ENCODE data around the gene ABLIM3.

ABLIM3 gene

DNA sequence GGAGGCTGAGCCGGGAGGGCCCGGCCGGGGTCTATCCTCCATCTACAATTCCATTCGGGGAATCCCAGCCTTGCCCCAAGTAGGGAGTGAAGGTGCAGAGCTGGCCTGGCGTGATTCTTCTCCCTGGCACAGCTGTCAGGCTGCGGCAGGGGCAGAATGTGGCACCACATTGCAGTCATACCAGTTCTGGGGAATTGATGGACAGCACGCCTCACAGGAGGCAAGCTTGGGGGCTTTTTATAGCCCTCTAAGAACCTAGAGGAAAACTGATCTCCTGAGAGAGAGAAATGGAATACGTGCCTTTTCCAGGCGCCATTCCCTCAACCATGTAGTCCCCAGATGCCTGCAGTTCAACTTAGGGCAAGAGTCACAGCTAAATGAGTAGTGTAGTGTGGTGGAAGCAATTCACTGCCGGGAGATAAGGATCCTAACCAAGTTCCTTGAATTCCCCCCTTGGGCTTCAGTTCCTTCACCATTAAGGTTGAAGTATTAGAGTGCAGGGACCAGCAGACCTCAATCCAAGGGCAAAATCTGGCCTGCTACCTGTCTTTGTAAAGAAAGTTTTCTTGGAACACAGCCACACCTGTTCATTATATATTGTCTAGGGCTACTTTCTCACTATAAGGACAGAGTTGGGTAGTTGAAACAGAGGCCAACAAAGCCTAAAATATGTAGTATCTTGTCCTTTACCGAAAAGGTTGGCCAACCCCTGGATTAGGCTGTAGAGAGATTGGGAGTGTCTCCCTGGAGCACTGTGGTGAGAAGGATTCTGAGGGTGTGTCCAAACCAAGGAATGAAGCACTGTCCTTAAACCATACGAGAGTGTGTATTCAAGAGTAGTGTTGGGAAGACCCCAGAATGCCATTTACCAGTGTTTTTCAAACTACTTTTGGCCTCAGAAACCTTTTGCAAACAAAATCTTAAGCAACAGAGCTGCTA, 141.0 kb downstream of the ABLIM3 start:
- no peak for DNase-seq (ENCODE audit: low read depth)

GRCh38 chr5:149282966-149283332, 141.7 kb downstream of the ABLIM3 start:
- no peak for DNase-seq (ENCODE audit: low read depth)

- no peak for DNase-seq (ENCODE audit: low read depth)
Measured at GRCh38 chr5:149283626-149284480, 142.6 kb downstream of the ABLIM3 start.

- peak; percentile 70 for DNase-seq (ENCODE audit: low read depth)
Measured at GRCh38 chr5:149284501-149284900, 143.2 kb downstream of the ABLIM3 start.

GRCh38 chr5:149285153-149285552, 143.9 kb downstream of the ABLIM3 start:
- DNase-seq (ENCODE audit: low read depth), result no peak

- DNase-seq (ENCODE audit: low read depth), result no peak
Measured at GRCh38 chr5:149288436-149288835, 147.1 kb downstream of the ABLIM3 start.

GRCh38 chr5:149289301-149289700, 148.0 kb downstream of the ABLIM3 start:
- DNase-seq (ENCODE audit: low read depth), result no peak

- no peak for DNase-seq (ENCODE audit: low read depth)
Measured at GRCh38 chr5:149294872-149295829, 153.9 kb downstream of the ABLIM3 start.

DNA sequence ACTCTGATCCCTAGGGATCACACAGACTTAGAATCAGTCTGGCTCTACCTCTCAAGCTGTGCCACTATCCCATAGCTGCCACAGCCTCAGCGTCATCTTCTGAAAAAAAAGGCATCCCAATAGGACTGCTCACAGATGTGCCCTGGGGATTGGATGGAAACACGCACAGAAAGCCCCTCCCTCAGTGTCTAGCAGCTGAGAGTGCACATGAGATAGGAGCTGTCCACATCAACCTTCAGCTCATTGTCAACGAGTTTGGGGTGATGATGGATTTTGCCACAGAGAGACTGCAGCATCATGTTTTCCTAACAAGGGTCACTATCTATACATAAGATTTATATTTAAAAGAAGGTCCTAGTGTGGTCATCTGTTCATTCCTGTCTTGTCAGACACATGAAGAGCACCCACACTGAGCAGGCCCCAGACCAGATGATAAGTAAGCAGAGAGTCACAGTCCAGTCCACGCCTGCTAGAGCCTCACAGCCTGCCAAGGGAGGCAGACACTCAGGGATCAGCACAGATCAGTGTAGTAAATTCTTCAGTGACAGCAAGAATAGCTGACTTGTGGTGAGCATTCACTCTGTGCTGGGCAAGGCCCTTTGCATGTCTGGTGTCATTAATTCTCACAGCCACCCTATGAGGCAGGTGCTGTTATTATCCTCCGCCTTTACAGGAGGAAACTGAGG, 156.2 kb downstream of the ABLIM3 start:
- no peak for DNase-seq (ENCODE audit: low read depth)

- no peak for DNase-seq (ENCODE audit: low read depth)
Measured at GRCh38 chr5:149298163-149298562, 156.9 kb downstream of the ABLIM3 start.

DNA sequence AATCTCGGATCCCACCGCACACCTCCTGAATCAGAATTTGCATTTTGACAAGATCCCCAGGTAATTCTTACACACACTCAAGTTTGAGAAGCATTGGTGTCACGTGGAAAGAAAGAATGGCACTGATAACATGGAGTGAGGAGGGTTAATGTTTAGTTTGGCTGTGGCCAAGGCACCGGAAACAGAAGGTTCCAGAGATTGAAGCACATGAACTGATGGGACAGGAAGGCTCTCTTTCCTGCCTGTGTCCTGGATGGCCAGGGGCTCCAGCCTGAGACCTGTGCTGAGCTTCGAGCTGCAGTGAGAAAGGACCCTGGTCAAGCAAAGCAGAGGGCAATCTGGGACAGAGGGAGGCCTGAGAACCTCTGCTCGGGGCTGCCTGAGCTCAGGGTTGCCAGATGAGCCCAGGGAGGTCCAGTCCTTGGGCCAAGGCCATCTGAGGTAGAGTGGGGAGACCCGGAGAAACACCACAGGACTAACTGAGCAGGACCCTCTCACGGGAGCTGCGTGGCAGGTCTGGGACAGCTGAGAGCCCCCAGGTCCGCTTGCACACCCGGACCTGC, 157.6 kb downstream of the ABLIM3 start:
- DNase-seq (ENCODE audit: low read depth), result no peak

DNA sequence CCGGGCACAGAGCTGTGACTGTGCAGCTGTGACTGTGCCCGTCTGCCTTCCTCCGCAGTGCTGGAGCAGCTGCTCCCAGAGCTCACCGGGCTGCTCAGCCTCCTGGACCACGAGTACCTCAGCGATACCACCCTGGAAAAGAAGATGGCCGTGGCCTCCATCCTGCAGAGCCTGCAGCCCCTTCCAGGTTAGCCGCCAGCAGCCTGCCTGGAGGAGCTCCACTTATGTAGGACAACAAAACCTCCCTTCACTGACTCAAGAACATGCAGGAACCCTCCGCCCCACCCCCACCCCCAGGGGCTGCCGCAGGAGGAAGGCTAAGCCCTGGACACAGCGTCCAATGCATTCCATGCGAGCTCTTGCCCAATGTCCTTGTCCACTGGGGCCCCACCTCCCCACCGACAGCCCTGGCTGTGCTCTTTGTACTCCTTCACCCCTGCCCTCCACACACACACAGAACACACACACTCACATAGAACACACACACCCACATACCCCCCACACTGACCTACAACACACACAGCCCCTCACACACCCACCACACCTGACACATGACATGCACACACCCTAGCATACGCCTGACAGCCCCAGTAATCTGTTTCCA, 158.3 kb downstream of the ABLIM3 start:
- no peak for DNase-seq (ENCODE audit: low read depth)

GRCh38 chr5:149300441-149300840, 159.1 kb downstream of the ABLIM3 start:
- DNase-seq (ENCODE audit: low read depth), result no peak

DNA sequence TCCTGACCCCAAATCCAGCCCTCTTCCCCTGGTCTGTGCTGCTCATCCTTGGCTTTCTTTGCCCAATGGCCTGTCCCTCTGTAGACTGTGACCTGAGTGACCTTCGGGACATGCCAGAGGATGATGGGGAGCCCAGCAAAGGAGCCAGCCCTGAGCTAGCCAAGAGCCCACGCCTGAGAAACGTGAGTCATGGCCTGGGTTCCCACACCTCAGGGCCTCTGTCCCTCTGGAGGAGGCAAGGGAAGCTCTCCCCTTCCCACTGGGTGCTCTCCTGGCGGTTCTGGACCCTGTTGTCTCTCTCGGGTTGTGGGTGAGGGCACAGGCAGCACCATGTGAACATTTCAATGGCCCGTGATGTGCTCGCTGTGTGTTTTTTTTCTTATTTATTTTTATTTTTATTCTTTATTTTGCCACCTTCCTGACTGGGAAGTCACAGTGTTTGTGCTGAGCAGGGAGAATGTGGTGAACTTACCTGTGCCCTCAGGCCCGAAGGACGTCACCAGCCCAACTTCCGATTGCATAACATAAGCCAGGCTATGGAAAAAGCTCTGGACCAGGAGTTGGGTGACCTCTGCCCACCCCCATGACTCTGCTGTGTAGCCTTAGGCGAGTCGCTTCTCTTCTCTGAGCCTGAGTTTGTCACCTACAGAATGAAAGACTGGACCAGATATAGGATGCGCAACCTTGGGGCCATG, 159.9 kb downstream of the ABLIM3 start:
- no peak for DNase-seq (ENCODE audit: low read depth)

GRCh38 chr5:149301744-149302380, 160.6 kb downstream of the ABLIM3 start:
- peak; percentile 64 for DNase-seq (ENCODE audit: low read depth)

DNA sequence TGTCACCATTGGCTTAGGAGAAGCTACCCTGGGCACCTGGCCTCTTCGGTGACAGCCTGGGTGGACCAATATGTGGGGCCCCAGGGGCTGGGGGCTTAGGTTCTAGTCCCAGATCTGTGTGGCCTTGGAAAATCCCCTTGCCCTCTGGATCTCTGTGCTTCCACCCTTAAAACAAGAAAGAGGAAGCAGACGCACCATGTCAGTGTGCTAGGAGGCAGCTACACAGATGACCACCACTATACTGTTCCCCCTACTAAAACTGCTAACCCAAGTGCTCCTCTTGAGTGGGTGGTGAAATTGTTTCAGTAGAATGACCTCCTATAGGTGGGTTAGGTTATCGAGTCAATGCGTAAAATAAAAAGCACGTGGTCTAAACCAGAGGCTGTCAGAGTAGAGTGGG, 161.3 kb downstream of the ABLIM3 start:
- no peak for DNase-seq (ENCODE audit: low read depth)

- peak; percentile 55 for DNase-seq (ENCODE audit: low read depth)
Measured at GRCh38 chr5:149303210-149303609, 161.9 kb downstream of the ABLIM3 start.

- DNase-seq (ENCODE audit: low read depth), result no peak
Measured at GRCh38 chr5:149304195-149305078, 163.1 kb downstream of the ABLIM3 start.

All from iris pigment epithelial cell (primary cell).